Smooth muscle cell (in vitro differentiated cells): ENCODE measurements around the gene RPRD2. TPM values are rescaled to one million over a fixed set of nuclear protein-coding genes. Genes with fewer than 3 reads are reported as not detected.

Experiments
- DNase-seq: peaks from one replicate; lab custom pipeline; 2025; ENCODE audit not compliant: unreplicated experiment; lab: John Stamatoyannopoulos, UW
- H2AFZ ChIP-seq: fragments of 200-600 bp; sonication (generic); 2 replicates; pipeline ENCODE4 v1.6.0; 2016; ENCODE audit warnings: antibody characterized with exemption, low read depth, mild to moderate bottlenecking
- H3F3A ChIP-seq: fragments of 200-600 bp; sonication (generic); 2 replicates; pipeline ENCODE4 v1.6.0; 2017; ENCODE audit warnings: antibody characterized with exemption, low read depth
- H3K27ac ChIP-seq: fragments of 200-600 bp; sonication (generic); 2 replicates; pipeline ENCODE4 v1.5.1; 2016; ENCODE audit warnings: low read depth, mild to moderate bottlenecking
- H3K27me3 ChIP-seq: fragments of 200-600 bp; sonication (generic); 2 replicates; pipeline ENCODE4 v1.6.1; 2016; ENCODE audit warnings: low read depth, mild to moderate bottlenecking
- H3K36me3 ChIP-seq: fragments of 200-600 bp; sonication (generic); 2 replicates; pipeline ENCODE4 v1.5.1; 2016; ENCODE audit warnings: low read depth
- H3K4me1 ChIP-seq: fragments of 200-600 bp; sonication (generic); 2 replicates; pipeline ENCODE4 v1.5.1; 2016; ENCODE audit warnings: low read depth
- H3K4me2 ChIP-seq: fragments of 200-600 bp; sonication (generic); 2 replicates; pipeline ENCODE4 v1.6.0; 2016; ENCODE audit warnings: mild to moderate bottlenecking
- H3K4me3 ChIP-seq: fragments of 200-600 bp; sonication (generic); 2 replicates; pipeline ENCODE4 v1.5.1; 2016; ENCODE audit warnings: mild to moderate bottlenecking
- H3K79me2 ChIP-seq: fragments of 200-600 bp; sonication (generic); 2 replicates; pipeline ENCODE4 v1.6.0; 2016; ENCODE audit warnings: low read depth, mild to moderate bottlenecking
- H3K9ac ChIP-seq: fragments of 200-600 bp; sonication (generic); 2 replicates; pipeline ENCODE4 v1.6.0; 2016; ENCODE audit warnings: low read depth
- H3K9me3 ChIP-seq: fragments of 200-600 bp; sonication (generic); replicated peaks from 2 replicates; pipeline ENCODE4 v1.5.1; 2016; ENCODE audit warnings: low read depth
- H4K20me1 ChIP-seq: fragments of 200-600 bp; sonication (generic); 2 replicates; pipeline ENCODE4 v1.6.0; 2016; ENCODE audit warnings: low read depth
- WGBS: methylation state at CpG from one replicate; pipeline ENCODE4 v1.1.7; 2016; ENCODE audit warnings: low lambda C conversion rate; 5-methylcytosine and 5-hydroxymethylcytosine counted together
- polyA plus RNA-seq: library from polyadenylated mRNA; unstranded; fragments of >200 nt; fragmentation: Nextera tagmentation; extraction: Ambion mirVana; gene quantifications from 2 replicates; pipeline ENCODE4 v1.2.1, GENCODE V29; 2016
- total RNA-seq: library from RNA; depleted of rRNA; stranded (reverse); fragments of >200 nt; gene quantifications from 2 replicates; pipeline ENCODE4 v1.2.3, GENCODE V29; 2014
- TF ChIP-seq, protein P1 (sequence below): fragments of 200-600 bp; sonication (generic); IDR thresholded peaks from 2 replicates; pipeline ENCODE4 v1.5.1; 2017; ENCODE audit warnings: borderline replicate concordance, mild to moderate bottlenecking, antibody characterized with exemption; ENCODE audit not compliant: insufficient read depth, poor library complexity, severe bottlenecking

The RPRD2 gene
- total and polyA plus RNA-seq, 2 experiments from 2014 or later = 14.2 to 17.1 TPM

DNA sequence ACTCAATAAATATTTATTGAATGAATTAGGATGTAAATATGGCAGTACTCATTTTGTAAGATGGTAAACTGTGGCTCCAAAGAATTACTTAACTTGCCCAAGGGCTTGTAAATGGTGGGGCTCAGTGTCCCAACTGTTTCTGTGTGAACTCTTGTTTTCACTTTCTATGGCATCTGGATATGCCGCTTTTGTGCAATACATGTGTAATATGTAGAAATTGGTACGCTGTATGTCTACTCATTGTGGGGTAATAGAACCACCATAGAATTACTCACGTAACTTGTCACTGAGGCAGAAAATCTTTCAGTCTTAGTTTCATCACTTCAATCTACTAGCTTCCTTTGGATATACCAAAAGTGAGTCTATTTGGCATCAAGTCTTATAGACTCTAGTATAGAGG is 41.6 kb upstream of the RPRD2 start:
- H3K9ac ChIP-seq = peak overlapping the region; percentile 85
- H3K27ac ChIP-seq = no peak overlapping the region
- no peak for DNase-seq
- peaks cover 7% of the 10 kb centered on the region for H3K4me1 ChIP-seq
- no peaks in the 10 kb centered on the region for H3F3A ChIP-seq
- H3K27me3 ChIP-seq = no peaks in the 10 kb centered on the region
- H3K36me3 ChIP-seq = peaks cover 7% of the 10 kb centered on the region
- TF ChIP-seq, protein P1, sequence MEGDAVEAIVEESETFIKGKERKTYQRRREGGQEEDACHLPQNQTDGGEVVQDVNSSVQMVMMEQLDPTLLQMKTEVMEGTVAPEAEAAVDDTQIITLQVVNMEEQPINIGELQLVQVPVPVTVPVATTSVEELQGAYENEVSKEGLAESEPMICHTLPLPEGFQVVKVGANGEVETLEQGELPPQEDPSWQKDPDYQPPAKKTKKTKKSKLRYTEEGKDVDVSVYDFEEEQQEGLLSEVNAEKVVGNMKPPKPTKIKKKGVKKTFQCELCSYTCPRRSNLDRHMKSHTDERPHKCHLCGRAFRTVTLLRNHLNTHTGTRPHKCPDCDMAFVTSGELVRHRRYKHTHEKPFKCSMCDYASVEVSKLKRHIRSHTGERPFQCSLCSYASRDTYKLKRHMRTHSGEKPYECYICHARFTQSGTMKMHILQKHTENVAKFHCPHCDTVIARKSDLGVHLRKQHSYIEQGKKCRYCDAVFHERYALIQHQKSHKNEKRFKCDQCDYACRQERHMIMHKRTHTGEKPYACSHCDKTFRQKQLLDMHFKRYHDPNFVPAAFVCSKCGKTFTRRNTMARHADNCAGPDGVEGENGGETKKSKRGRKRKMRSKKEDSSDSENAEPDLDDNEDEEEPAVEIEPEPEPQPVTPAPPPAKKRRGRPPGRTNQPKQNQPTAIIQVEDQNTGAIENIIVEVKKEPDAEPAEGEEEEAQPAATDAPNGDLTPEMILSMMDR = no peak
- 93% methylated on average over 3 of the region's 3 CpGs for WGBS
- peak overlapping the region; percentile 96 for H3K4me3 ChIP-seq
- peak overlapping the region; percentile 94 for H3K4me2 ChIP-seq
- no peak overlapping the region for H2AFZ ChIP-seq
- H3K79me2 ChIP-seq = peaks cover 36% of the 10 kb centered on the region
- H4K20me1 ChIP-seq = peaks cover 12% of the 10 kb centered on the region
- H3K9me3 ChIP-seq = no peaks in the 10 kb centered on the region

DNA sequence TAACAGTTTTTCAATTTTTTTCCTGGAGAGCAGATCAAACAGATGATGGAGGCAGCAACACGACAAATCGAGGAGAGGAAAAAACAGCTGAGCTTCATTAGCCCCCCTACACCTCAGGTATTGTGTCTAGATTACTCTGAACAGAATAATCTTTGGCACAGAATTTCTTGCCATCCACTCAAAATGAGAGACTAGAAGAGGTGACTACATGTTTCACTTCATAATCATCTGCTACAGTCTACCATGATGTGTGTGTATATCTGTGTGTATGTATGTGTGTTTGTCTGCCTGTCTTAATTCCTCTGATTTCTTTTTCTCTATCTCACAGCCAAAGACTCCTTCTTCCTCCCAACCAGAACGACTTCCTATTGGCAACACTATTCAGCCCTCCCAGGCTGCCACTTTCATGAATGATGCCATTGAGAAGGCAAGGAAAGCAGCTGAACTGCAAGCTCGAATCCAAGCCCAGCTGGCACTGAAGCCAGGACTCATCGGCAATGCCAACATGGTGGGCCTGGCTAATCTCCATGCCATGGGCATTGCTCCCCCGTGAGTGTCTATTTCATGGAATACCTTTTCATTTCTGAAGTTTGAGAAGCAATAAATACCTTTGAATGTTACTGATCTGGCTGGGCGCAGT is 31.2 kb upstream of the RPRD2 start:
- Histone ChIP-seq H3K4me1 (no peaks in the 10 kb centered on the region), H3K4me3 (no peak overlapping the region), H3K79me2 (no peaks in the 10 kb centered on the region), H3K4me2 (no peak overlapping the region), H3K27me3 (no peaks in the 10 kb centered on the region), H3K27ac (no peak overlapping the region), H3K9ac (no peak overlapping the region), H4K20me1 (peaks cover 5% of the 10 kb centered on the region), H3K9me3 (no peaks in the 10 kb centered on the region), H3F3A (no peaks in the 10 kb centered on the region), H3K36me3 (peaks cover 19% of the 10 kb centered on the region), H2AFZ (no peak overlapping the region)
- WGBS = 97% methylated on average over 7 of the region's 7 CpGs
- TF ChIP-seq, protein P1 = no peak
- no peak for DNase-seq

DNA sequence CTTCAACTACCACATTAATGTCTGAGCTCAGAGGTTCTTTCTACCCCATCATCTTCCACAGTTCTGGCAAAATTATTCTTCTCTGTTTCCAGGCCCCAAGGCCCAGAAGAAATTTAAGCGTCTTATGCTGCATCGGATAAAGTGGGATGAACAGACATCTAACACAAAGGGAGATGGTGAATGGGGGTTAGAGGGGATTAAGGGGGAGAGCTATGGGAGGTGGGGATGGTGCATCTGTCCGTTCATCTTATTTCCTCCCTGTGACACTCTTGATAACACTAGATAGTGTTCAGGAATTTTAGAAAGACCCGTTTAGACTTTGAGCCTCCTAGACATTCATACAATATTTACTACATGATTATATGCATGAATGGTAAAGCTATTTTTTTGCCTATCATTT is 17.6 kb upstream of the RPRD2 start:
- H3K9me3 ChIP-seq = no peaks in the 10 kb centered on the region
- no peak overlapping the region for H3K4me2 ChIP-seq
- TF ChIP-seq, protein P1 = no peak
- H3K9ac ChIP-seq = no peak overlapping the region
- H3K4me3 ChIP-seq = no peak overlapping the region
- DNase-seq = no peak
- WGBS = 95% methylated on average over 4 of the region's 4 CpGs
- H3K4me1 ChIP-seq = no peaks in the 10 kb centered on the region
- H3K79me2 ChIP-seq = no peaks in the 10 kb centered on the region
- H4K20me1 ChIP-seq = no peaks in the 10 kb centered on the region
- peaks cover 36% of the 10 kb centered on the region for H3K36me3 ChIP-seq
- no peak overlapping the region for H2AFZ ChIP-seq
- no peaks in the 10 kb centered on the region for H3F3A ChIP-seq
- H3K27ac ChIP-seq = no peak overlapping the region
- H3K27me3 ChIP-seq = no peaks in the 10 kb centered on the region

DNA sequence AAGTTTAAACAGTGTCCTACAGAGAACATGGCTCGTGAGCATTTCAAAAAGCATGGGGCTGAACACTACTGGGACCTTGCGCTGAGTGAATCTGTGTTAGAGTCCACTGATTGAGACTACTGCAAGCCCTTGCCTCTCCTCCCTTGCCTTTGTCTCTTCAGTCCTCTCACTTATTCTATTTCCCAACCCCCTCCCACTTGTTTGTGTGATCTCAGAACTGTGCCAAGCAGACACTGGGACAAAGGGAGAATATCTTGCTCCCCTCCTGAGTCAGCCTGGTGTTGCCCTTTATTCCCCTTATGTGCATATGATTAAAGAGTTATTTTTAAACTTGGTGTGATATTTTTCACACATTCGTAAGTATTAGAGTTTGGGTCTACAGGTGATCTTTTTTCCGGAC is 11.1 kb upstream of the RPRD2 start:
- H3F3A ChIP-seq = no peaks in the 10 kb centered on the region
- TF ChIP-seq, protein P1 = no peak
- no peak overlapping the region for H3K4me3 ChIP-seq
- no peak overlapping the region for H3K4me2 ChIP-seq
- H3K79me2 ChIP-seq = no peaks in the 10 kb centered on the region
- no peak overlapping the region for H3K27ac ChIP-seq
- H4K20me1 ChIP-seq = no peaks in the 10 kb centered on the region
- H3K9me3 ChIP-seq = no peaks in the 10 kb centered on the region
- no peaks in the 10 kb centered on the region for H3K27me3 ChIP-seq
- WGBS = over 99% methylated on average over 4 of the region's 4 CpGs
- no peak overlapping the region for H2AFZ ChIP-seq
- H3K9ac ChIP-seq = no peak overlapping the region
- no peak for DNase-seq
- no peaks in the 10 kb centered on the region for H3K4me1 ChIP-seq
- peaks cover 17% of the 10 kb centered on the region for H3K36me3 ChIP-seq
